Ovary (tissue), 3 donors: ENCODE data around the gene ADAM20.

Experiments used
- POLR2A ChIP-seq: fragments of 450-650 bp; IDR thresholded peaks from one replicate; pipeline ENCODE4 v1.6.1; 2017; ENCODE audit warnings: antibody characterized with exemption, mild to moderate bottlenecking, moderate library complexity
- TF ChIP-seq, protein P1 (sequence below), 3 donors: fragments of 450-650 bp in 2 of 3; fragments of 200-600 bp in 1 of 3; IDR thresholded peaks; one replicate each; pipeline versions ENCODE4 v1.5.1 to v1.8.0; 2016 to 2022; ENCODE audit warnings: antibody characterized with exemption in 3 of 3, mild to moderate bottlenecking in 1 of 3
- donor health status: DM: no; HTN: no; CAD: no.

DNA sequence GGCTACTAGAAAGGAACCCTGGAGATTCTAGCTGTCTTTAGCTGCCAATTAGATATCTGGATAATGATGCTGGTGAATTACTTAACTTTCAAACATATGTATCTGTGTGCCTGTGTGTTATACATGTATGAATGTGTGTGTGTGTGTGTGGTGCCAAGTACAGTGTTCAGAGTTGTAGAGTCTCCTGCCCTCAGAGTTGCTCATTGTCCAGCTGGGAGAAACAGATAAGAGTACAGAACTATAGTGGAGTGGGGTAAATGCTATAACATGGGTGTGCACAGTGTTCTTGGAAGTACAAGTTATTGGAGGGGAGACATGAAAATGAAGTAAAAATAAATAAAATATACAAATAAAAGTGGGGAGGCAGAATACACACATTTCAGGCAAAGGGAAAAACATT is 23.6 kb upstream of the ADAM20 start:
- TF ChIP-seq, protein P1, sequence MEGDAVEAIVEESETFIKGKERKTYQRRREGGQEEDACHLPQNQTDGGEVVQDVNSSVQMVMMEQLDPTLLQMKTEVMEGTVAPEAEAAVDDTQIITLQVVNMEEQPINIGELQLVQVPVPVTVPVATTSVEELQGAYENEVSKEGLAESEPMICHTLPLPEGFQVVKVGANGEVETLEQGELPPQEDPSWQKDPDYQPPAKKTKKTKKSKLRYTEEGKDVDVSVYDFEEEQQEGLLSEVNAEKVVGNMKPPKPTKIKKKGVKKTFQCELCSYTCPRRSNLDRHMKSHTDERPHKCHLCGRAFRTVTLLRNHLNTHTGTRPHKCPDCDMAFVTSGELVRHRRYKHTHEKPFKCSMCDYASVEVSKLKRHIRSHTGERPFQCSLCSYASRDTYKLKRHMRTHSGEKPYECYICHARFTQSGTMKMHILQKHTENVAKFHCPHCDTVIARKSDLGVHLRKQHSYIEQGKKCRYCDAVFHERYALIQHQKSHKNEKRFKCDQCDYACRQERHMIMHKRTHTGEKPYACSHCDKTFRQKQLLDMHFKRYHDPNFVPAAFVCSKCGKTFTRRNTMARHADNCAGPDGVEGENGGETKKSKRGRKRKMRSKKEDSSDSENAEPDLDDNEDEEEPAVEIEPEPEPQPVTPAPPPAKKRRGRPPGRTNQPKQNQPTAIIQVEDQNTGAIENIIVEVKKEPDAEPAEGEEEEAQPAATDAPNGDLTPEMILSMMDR (IDR thresholded peaks at IDR 0.05), result no peak
- no peak for TF ChIP-seq POLR2A
